GM21390 (cell line): ENCODE results near the gene KCNQ1.

ENCODE experiments used
- ATAC-seq: cut with Tn5 transposase; IDR thresholded peaks from one replicate; pipeline ENCODE4 v1.9.1; 2021; ENCODE audit not compliant: unreplicated experiment

Gene KCNQ1

DNA sequence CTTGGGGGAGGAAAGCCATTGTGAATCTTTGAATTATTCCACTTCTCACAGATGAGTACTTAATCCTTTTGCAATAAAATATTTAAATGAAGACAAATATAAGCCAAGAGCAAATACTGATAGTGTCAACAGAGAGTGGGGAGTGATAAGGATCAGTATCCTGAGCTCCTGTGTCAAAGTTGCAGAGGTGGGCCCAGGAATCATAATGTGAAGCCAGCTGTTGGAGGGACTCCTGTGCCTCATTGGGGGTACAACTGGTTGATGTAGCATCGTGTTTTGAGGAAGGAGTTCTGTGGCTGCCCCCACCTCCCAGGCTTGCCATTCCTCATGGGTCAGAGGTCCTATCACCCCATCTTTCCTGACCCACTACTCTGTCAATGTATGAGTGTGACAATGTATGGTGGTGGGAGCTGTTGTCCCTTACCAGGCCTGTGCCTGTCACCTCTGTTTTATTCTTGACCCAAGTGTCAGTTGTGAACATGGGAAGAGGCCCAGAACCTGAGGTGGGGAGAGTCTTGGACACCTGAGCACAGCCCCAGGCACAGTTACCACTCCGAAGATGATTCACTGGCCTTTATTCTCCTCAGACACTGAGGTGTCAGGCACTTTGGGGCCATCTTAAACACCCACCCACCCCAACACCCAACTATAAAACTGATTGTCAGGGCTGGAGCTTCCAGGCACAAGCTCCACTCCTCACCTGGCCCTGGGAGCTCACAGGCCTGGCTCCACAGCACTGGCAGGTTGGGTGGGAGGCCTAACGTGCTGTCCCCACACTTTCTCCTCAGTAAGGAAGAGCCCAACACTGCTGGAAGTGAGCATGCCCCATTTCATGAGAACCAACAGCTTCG, 216.6 kb downstream of the KCNQ1 start:
- no peak for ATAC-seq

DNA sequence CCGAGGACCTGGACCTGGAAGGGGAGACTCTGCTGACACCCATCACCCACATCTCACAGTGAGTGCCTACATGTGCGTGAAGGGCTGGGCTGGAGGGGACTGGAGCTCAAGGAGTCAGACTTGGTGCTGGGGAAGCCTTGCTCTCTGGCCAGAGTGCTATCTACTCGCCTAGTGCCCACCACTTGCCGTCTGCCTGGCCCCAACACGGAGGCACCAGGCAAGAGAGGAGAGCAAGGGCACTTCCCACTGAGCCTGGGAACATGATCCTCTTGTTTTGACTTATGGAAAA, 217.2 kb downstream of the KCNQ1 start:
- no peak for ATAC-seq

DNA sequence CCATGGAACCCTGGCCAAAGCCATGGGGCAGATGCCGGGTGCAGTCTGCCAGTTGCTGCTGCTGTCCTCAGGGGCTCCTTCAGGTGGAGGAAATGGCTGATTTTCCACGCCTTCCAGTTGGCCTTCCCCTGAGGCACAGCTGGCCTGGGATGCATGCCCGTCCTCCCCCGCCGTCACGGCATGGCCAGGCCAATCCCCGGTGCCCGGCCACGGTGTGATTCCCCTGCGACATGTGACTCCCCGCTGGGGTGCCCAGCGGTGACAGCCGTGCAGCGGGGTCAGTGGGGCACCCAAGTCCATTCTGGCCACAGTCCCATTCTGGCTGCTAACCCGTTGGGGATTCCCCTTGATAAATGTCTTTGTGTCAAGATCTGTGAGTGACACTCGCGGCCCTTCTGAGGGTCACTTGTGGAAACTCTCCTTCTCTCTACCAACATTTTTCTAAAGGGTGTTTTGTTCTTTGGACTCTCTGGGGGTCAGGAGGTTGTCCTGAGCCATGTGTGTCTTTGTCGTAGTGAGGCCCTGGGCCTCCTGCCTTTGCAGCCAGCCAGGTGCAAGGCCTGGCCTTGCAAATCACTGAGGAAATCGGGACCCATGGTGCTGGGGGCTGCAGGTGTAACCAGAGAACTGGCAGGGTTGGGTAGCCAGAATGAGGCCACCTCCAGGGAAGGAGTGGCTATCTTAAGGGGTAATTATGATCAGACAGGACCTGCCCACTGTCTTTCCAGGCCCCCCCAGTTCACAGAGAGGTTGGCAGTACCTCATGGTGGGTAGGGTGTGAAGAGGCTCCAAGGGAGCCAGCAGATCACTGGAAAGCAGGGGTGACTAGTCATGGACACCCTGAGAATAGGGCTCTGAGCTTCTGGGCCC, 217.9 kb downstream of the KCNQ1 start:
- no peak for ATAC-seq

DNA sequence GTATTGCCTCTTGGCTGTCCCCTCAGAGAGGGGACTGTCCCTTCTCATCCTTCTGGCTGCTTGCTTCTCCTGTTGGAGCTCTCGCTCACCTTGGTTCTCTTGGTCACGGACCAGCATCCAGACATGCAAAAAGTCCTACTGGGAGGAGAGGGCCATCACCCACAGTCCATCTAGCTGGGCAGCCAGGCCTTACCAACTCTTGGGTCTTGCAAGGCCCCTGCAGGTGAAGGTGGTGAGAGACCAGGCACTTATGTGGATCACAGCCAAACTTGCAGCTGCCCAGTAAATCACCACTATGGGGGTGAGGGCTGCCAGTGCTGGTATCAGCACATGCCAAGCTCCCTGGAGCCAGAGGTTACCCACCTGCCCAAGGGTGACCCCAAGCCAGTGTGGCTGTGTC, 218.7 kb downstream of the KCNQ1 start:
- ATAC-seq = no peak

DNA sequence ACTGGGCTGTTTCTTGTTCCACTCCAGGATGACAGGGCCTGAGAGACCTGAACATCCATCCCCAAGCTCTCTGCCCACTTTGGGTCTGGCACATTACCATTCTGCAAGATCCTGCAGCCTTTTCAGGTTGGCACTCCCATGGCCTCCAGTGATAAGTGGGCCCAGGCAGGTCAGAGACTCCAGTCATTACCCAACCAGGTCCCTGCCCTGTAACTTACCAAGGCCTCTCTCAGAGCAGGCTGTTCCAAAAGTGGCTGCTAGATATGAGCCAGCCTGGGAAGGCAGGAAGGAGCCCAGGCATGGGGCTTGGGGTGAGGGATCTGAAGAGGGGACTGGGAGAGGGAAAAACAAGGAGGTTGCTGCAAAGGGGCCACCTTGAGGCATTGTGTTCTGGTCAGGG, 219.1 kb downstream of the KCNQ1 start:
- no peak for ATAC-seq

DNA sequence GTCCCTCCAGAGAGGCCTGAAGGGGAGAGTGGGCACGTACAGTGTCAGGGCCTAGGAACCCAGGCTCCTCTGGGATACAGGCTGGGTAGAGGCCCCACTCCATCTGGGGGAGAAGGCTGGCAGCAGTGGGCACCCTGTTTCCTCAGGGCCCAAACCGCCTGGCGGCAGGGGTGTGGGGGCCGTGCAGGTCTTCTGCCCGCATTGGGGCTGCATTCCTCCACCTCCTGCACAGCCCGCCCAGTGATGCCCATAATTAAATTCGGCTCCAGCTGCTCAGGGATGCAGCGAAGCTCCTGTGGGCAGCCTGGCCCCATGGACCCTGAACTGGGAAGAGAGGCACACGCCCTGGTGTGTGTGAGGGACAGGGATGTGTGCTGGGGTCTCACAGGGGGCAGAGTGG, 219.6 kb downstream of the KCNQ1 start:
- ATAC-seq = no peak

DNA sequence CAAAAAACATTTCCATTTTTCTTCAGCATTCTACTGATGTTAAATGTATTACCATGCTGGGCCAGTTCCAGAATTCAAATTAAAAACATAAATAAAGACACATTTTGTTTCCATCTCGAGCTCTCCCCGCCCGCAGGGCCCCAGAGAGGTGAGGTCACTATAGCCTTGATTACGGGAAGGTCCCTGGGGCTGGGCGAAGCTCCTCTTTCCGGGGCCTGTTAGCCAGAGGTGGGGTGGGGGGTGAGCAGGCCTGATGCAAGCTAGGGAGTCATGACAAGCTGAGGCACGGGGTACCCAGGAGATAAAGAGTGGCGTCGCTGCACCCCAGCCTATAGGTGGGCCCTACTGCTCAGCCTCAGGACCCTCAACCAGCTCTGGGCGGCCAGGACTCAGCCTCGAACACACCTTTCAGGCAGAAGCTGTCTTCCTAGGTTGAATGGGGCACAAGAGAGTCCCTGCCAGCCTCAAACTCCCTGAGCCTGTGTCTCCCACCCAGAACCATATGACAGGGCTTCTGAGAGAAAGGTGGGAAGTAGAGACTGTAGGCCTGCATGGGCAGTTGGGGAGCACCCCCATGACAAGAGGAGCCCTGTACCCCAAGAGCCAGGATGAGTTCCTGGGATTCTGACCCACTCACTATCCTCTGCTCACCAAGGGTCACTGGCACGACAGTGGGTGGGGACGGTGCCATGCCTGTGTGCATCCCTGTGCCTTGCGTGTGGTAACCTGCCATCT, 220.2 kb downstream of the KCNQ1 start:
- ATAC-seq = no peak

DNA sequence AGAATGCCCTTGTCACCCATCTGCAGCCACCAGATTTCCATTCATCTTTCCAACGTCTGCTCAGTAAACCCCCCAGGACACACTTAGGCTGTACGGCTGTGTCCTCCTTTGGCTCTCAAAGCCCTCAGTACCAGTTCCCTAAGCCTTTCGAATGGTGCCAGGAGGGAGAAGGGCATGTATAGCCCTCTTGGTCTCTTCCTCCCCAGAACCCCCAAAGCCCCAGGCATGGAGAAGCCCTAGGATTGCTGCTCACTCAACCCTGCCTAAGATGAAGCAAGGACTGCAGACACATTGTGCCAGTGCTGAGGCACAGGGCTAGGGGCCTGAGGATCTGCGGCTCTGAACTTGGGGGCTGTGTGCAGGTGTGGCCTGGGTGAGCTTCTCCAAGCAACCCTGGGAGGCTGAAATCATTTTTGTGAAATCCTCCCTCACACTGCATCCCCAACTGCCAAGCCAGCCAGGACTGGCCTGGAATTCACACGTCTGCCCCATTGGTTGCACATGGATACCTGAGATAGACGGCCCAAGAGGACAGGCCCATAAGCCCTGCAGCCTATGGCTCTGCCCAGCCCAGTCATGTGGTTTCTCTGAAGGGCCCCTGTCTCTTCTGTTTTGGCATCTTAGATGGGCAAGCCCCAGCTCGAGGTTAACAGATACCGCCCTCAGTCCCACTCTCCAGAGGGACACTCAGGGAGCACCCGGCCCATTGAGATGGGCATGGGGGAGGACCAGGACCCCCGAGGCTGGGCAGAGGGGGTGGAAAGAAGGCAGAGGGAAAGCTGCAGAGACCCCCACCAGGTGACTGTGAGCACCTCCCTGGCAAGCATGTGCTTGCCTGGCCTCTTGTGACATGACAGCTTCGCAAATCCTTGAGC, 221.0 kb downstream of the KCNQ1 start:
- no peak for ATAC-seq

DNA sequence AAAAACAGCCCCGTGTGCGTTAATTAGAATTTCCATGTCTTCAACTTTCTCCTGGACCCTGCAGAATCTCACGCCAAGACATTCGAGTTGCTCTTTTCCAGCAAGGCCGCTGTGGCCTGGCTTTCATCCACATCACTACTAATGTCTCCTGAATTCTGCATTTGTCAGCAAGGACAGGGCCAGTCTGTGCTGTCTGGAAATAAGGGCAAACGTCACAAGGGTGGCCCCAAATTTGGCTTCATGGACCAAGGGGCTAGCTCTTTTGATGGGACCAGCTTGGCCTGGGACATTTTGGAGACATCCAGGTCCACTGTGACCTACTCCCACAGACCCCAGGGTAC, 221.6 kb downstream of the KCNQ1 start:
- no peak for ATAC-seq

DNA sequence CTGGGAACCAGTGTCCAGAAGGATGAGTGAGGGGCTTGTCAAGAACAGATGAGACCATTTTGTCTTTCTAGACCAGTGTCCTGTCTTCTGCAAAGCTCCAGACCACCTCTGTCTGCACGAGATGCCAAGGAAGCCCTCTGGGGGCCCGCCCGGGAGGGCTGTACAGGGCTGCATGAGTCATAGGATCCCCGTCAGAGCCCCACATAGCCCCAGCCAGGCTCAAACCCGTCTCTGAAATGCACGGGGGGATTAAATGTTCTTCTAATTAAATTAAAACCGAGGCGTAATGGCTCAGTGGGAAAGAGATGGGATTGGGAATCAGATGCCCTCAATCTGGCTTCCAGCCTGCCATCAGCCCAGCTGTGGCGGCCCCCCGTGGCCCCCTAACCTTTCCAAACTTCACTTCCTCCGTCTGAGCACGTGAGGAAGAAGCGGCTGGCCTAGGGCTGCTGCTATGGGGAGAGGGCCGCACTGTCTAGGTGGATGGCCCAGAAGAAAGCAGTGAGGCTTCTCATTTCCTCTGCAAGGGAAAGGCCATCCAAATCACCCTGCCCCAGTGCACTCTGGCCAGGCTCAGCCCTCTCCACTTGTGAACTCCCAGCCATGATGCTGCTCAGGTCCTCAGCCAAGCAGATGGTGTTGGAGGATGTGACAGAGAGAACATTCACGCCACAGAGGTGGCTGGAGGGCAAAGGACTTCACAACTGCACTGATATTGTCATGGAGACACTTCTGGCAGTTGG, 222.2 kb downstream of the KCNQ1 start:
- ATAC-seq = no peak

DNA sequence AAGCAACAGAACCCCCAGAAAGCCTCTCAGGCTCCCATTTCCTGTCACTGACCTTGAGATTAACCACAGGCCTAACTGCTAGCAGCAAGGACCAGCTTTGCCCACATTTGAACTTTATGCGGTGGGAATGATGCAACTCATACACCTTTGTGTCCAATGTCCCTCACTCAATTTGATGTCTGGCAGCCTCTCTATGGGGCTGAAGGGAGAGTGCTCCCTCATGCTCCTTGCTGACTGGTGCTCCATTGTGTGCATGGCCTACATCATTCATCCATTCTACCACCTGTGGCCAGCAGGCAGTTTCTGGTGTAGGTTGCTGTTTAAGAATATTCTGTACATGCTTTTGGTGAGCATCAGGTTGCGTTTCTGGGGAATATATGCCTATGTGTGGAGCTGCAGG, 223.1 kb downstream of the KCNQ1 start:
- no peak for ATAC-seq

DNA sequence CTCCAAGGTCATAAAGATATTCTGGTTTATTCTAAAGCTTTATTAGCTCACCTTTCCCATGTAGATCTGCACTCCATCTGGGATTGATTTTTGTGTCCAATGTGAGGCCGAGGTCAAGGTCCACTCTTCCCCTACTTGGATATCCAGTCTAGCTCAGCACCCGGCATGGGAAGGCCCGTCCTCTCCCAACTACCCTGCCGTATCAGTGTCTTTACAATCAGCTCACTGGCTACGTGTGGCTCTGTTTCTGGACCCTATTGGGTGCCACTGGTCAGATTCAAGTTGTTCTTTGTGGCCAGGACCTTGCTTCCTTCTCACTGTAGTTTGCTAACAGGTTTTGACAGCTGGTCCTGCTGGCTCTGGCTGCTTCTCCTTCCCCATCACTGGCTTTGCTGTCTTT, 224.1 kb downstream of the KCNQ1 start:
- no peak for ATAC-seq

DNA sequence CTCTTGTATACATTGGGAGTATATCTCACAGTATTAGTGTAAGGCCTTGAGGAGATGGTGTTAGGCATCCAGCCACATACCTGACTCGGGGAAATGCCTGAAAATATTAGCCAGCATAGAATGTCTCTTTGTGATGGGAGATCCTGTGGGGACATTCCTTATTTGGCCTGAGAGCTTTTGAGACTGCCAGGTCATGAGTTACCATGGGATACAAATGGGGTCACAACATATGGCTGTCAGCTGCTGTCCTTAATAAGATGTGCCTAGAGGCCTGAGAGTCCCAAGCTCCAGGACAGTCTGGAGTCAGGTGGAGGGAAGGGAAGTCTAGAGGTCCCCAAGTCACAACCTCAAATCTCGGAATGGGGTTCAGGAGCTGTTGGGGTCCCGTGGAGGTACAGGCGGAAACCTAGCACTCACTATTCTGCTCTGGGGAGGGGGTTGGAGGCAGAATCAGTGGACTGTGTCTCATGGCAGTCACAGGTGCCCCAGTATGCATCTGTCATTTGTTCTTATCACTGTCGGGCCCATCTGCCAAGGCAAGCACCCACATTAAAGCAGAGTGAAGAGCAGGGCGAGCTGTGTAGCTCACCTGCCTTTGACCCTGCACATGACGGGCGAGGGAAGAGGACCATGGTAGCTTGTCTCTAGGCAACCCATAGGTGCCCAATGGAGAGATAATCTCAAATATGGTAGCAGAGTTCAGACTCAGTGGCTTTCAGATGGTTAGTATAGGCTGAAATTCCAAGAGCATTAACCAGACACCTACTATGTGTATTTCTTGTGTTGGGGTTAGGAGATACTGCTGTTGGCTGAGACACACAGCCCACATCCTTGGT, 225.0 kb downstream of the KCNQ1 start:
- ATAC-seq = no peak

DNA sequence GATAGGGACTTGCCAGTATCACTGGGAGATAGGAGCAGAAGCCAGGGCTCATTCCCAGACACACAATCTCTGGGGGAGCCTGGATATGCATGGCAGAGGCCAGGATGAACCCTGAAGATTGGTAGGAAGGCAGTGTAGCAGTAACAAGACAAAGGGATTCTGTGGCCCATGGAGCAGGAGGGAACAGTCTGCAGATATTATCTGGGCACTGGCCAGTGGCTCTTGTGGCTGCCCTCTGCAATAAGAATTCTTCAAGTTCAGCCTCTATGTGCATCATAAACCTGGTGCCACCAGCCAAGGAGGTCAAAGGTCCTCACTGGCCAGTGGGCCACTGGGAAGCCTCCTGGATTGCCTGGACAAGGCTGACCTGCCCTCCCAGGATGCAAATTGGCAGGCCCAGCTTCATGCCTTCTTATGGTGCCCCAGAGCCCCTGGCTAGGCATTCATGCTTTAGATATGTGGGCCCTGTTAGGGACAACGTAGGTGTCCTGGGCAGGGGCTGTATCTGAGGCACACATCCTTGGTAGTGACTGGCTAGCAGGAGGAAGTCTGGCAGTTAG, 225.8 kb downstream of the KCNQ1 start:
- ATAC-seq = no peak

DNA sequence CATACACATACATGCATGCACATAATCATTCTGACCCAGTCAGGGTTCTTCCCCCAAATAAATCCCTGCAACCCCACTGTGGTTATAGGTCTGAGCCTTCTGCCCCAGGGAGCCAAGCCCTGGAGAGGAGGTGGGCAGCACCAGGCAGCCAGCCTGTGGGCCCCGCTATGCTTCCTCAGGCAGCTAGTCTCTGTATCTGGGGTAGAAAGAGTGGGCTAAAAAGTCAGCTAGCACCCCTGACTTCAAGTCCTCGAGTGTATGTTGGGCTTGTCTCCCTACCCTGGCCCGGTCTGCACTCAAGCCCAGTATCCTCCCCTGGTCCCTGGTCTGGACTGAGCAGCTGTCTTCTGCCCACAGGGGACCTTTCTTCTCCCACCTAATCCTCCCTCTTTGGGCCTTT, 226.9 kb downstream of the KCNQ1 start:
- ATAC-seq = no peak

DNA sequence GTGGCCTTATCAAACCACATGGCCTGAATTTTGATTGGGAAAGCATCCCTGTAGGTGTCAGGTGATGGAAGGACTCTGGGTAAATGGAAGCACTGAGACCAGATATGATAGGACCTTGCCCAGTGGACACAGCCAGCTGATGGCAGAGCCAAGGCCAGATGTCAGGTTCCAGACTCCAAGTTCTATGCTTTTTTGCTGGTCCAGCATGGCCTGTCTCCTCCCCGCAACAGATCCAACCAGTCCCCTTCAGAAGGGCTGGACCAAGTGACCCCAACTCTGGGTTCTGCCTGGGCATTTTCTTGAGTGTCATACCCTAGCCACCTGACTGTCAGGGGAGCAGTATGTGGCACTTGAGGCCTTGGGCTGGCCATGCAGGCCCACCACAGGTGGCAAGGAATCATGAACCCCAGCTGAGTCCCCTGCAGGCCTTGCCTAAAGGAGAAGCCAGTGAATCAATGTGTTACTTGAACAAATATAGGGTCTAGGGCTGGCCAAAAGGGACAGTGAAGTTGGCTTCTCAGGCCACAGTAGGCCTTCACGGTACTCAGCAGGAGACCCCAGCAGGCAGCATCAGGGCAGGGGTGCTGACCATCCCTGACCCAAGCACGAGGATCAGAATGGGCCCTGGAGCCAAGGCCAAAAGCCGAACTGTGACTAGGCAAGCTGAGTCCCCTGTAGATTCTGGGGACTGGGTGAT, 227.9 kb downstream of the KCNQ1 start:
- ATAC-seq = no peak

DNA sequence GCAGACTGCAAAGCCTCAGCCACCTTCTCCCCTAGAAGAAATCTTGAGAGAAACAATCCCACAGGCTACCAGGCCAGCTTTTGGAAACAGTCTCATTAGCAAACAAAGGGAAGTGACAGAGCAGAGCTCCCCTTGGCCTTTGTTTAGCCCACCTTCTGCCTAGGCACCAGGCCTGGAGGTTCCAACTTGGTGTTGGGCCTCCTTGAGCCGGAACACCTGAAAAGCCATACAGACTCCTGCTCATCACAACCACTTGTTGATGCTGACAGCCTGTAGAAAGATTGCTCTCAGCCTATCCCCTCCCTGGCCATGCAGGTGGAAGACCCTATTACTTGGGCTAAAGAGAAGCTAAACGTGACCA, 228.4 kb downstream of the KCNQ1 start:
- no peak for ATAC-seq

DNA sequence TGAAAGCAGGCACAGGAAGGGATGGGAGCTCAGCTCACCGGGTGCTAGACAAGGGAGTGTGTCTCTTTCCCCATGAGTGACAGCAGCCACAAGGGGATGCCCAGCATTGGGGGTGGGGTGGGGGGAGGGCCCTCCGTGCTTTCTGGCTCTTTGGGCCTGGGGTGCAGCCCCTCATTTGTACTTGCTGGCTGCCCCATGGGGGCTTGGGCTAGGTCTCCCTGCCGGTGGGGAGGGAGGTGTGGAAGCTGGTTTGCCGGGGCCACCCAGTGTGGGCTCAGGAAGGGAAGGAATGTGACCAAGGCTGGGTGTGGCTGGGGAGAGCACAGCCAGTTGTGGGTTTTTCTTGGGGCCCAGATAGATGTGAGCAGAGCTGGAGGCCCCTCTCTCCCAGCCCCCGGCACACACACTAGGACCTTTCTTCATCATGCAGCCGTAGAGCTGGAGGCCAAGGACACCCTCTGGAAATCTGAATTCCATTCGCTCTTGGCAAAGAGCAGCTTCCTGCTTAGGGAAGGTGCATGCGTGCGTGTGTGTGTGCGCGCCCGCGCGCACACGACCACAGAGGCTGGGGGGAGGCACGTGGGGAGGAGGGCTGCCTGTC, 229.2 kb downstream of the KCNQ1 start:
- no peak for ATAC-seq
